ENCODE results near the gene LCE6A. TPM values are rescaled to one million over a fixed set of nuclear protein-coding genes. Genes with fewer than 3 reads are reported as not detected.
A peak's percentile ranks its signal among the peaks of the same experiment; 100 is the strongest.

LCE6A gene, protein sequence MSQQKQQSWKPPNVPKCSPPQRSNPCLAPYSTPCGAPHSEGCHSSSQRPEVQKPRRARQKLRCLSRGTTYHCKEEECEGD
- total RNA-seq (2014; rRNA removed; shearing (Covaris generic); ENCODE audit: low replicate concordance): not detected in 2 replicates

GRCh38 chr1:152842556-152842955 lies at the start of gene LCE6A:
Gene LCE6A (plus strand): TSS chr1:152842856. CDS start chr1:152843521, 665 bp downstream.
- Histone ChIP-seq H3K9me3 (ENCODE audit: low read length) (no peaks in the 10 kb centered on the region), H3K27ac (ENCODE audit: low read length) (no peak within 1 kb of the TSS), H3K9me2 (replicated peaks; ENCODE audit: insufficient read depth, low read length) (no peaks in the 10 kb centered on the region), H3K9ac (ENCODE audit: low read length) (no peak within 1 kb of the TSS), H3K79me2 (ENCODE audit: low read length) (no peaks in the 10 kb centered on the region), H3K4me3 (ENCODE audit: low read length) (no peak within 1 kb of the TSS), H3K4me1 (ENCODE audit: low read length) (no peaks in the 10 kb centered on the region), H2AFZ (ENCODE audit: low read length) (no peak within 1 kb of the TSS), H3K27me3 (ENCODE audit: low read length) (no peaks in the 10 kb centered on the region), H3K4me2 (ENCODE audit: low read depth, low read length, poor library complexity, severe bottlenecking) (no peak within 1 kb of the TSS), H4K20me1 (ENCODE audit: insufficient read depth, low read depth, low read length) (no peaks in the 10 kb centered on the region), H3K36me3 (ENCODE audit: insufficient read depth, low read length) (no peaks in the 10 kb centered on the region)
- DNase-seq: no peak

- no peak overlapping the region for H2AFZ ChIP-seq (ENCODE audit: low read length)
- 0 out of 2 replicates have a peak, but pooled peaks cover 2% of the 10 kb centered on the region for H3K9me2 ChIP-seq (replicated peaks; ENCODE audit: insufficient read depth, low read length)
- no peak overlapping the region for H3K27ac ChIP-seq (ENCODE audit: low read length)
- no peaks in the 10 kb centered on the region for H3K36me3 ChIP-seq (ENCODE audit: insufficient read depth, low read length)
- H3K4me2 ChIP-seq (ENCODE audit: low read depth, low read length, poor library complexity, severe bottlenecking): no peak overlapping the region
- H3K9ac ChIP-seq (ENCODE audit: low read length): no peak overlapping the region
- no peak overlapping the region for H3K4me3 ChIP-seq (ENCODE audit: low read length)
- no peak for DNase-seq
- H4K20me1 ChIP-seq (ENCODE audit: insufficient read depth, low read depth, low read length): no peaks in the 10 kb centered on the region
- no peaks in the 10 kb centered on the region for H3K27me3 ChIP-seq (ENCODE audit: low read length)
- H3K79me2 ChIP-seq (ENCODE audit: low read length): no peaks in the 10 kb centered on the region
- H3K4me1 ChIP-seq (ENCODE audit: low read length): no peaks in the 10 kb centered on the region
- no peaks in the 10 kb centered on the region for H3K9me3 ChIP-seq (ENCODE audit: low read length)
These were observed 47.0 kb upstream of the LCE6A start for GRCh38 chr1:152795686-152796085.

DNA sequence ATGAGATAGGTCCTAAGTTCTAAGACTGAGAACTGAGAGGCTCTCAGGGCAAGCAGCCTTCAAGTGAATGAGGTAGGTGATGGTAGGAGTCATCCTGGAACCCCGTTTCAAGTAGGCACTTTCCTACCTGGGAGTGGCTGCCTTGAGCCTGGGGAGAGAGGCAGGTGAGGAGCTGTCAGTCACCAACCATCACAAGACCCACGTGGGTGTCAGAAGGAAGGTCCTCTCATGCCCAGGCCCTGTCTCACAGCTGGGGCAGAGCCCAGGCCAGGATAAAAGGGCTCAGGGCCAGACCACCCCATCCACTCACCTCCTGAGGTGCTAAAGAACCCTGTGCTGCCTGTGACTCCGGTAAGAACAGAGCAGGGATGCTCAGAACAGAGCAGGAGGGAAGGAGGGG lies 46.2 kb upstream of the LCE6A start, which contains the start of gene LCE1D:
TSS of gene LCE1D (plus strand) at position 301 of the 400 bp plus-strand sequence. CDS start 1,074 bp downstream, outside the sequence.
- Histone ChIP-seq H3K9ac (ENCODE audit: low read length) (no peak within 1 kb of the TSS), H3K4me1 (ENCODE audit: low read length) (no peaks in the 10 kb centered on the region), H3K9me2 (replicated peaks; ENCODE audit: insufficient read depth, low read length) (0 out of 2 replicates have a peak, but pooled peaks cover 2% of the 10 kb centered on the region), H3K27me3 (ENCODE audit: low read length) (no peaks in the 10 kb centered on the region), H3K9me3 (ENCODE audit: low read length) (no peaks in the 10 kb centered on the region), H3K4me3 (ENCODE audit: low read length) (no peak within 1 kb of the TSS), H3K36me3 (ENCODE audit: insufficient read depth, low read length) (no peaks in the 10 kb centered on the region), H3K79me2 (ENCODE audit: low read length) (no peaks in the 10 kb centered on the region), H3K27ac (ENCODE audit: low read length) (no peak within 1 kb of the TSS), H4K20me1 (ENCODE audit: insufficient read depth, low read depth, low read length) (no peaks in the 10 kb centered on the region), H2AFZ (ENCODE audit: low read length) (no peak within 1 kb of the TSS), H3K4me2 (ENCODE audit: low read depth, low read length, poor library complexity, severe bottlenecking) (no peak within 1 kb of the TSS)
- no peak for DNase-seq

DNA sequence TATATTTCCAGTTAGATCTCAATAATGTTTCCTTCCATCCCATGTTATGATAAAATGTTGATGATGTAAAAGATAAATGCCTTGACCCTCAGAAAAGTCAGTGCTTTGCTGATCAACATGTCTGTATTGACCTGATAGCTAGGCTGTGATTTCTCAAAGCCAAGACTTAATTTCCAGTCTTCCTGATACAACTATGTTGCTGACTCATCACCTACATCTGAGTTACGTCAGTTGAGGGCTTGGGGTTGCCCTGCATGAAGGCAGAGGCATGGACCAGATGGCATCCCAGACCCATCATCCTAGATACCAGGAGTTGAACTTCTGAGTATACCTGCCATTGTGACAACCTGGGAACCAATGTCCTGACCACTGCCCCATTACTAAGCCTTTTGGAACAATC lies 41.3 kb upstream of the LCE6A start:
- H3K79me2 ChIP-seq (ENCODE audit: low read length): no peaks in the 10 kb centered on the region
- no peak overlapping the region for H3K27ac ChIP-seq (ENCODE audit: low read length)
- H3K4me2 ChIP-seq (ENCODE audit: low read depth, low read length, poor library complexity, severe bottlenecking): no peak overlapping the region
- no peaks in the 10 kb centered on the region for H3K36me3 ChIP-seq (ENCODE audit: insufficient read depth, low read length)
- no peak overlapping the region for H3K4me3 ChIP-seq (ENCODE audit: low read length)
- DNase-seq: peak; percentile 23
- H3K9me3 ChIP-seq (ENCODE audit: low read length): no peaks in the 10 kb centered on the region
- H3K9me2 ChIP-seq (replicated peaks; ENCODE audit: insufficient read depth, low read length): 0 out of 2 replicates have a peak, but pooled peaks cover 2% of the 10 kb centered on the region
- H2AFZ ChIP-seq (ENCODE audit: low read length): no peak overlapping the region
- no peaks in the 10 kb centered on the region for H4K20me1 ChIP-seq (ENCODE audit: insufficient read depth, low read depth, low read length)
- H3K9ac ChIP-seq (ENCODE audit: low read length): no peak overlapping the region
- no peaks in the 10 kb centered on the region for H3K4me1 ChIP-seq (ENCODE audit: low read length)
- no peaks in the 10 kb centered on the region for H3K27me3 ChIP-seq (ENCODE audit: low read length)

GRCh38 chr1:152806576-152806975 lies 36.1 kb upstream of the LCE6A start, which contains the start of gene LCE1C:
Gene LCE1C (minus strand): TSS chr1:152806651. CDS start chr1:152805478, 1,173 bp downstream.
- Histone ChIP-seq H3K9ac (ENCODE audit: low read length) (no peak within 1 kb of the TSS), H3K9me2 (replicated peaks; ENCODE audit: insufficient read depth, low read length) (no peaks in the 10 kb centered on the region), H3K27ac (ENCODE audit: low read length) (no peak within 1 kb of the TSS), H3K9me3 (ENCODE audit: low read length) (no peaks in the 10 kb centered on the region), H3K4me3 (ENCODE audit: low read length) (no peak within 1 kb of the TSS), H3K27me3 (ENCODE audit: low read length) (no peaks in the 10 kb centered on the region), H4K20me1 (ENCODE audit: insufficient read depth, low read depth, low read length) (no peaks in the 10 kb centered on the region), H3K4me1 (ENCODE audit: low read length) (no peaks in the 10 kb centered on the region), H3K36me3 (ENCODE audit: insufficient read depth, low read length) (no peaks in the 10 kb centered on the region), H2AFZ (ENCODE audit: low read length) (no peak within 1 kb of the TSS), H3K4me2 (ENCODE audit: low read depth, low read length, poor library complexity, severe bottlenecking) (no peak within 1 kb of the TSS), H3K79me2 (ENCODE audit: low read length) (no peaks in the 10 kb centered on the region)
- no peak for DNase-seq

GRCh38 chr1:152811050-152811449 lies 31.6 kb upstream of the LCE6A start:
- Histone ChIP-seq H3K9ac (ENCODE audit: low read length) (no peak overlapping the region), H3K27me3 (ENCODE audit: low read length) (no peaks in the 10 kb centered on the region), H3K36me3 (ENCODE audit: insufficient read depth, low read length) (no peaks in the 10 kb centered on the region), H3K4me2 (ENCODE audit: low read depth, low read length, poor library complexity, severe bottlenecking) (no peak overlapping the region), H3K9me3 (ENCODE audit: low read length) (no peaks in the 10 kb centered on the region), H4K20me1 (ENCODE audit: insufficient read depth, low read depth, low read length) (no peaks in the 10 kb centered on the region), H3K79me2 (ENCODE audit: low read length) (no peaks in the 10 kb centered on the region), H3K9me2 (replicated peaks; ENCODE audit: insufficient read depth, low read length) (no peaks in the 10 kb centered on the region), H3K27ac (ENCODE audit: low read length) (no peak overlapping the region), H2AFZ (ENCODE audit: low read length) (no peak overlapping the region), H3K4me1 (ENCODE audit: low read length) (no peaks in the 10 kb centered on the region), H3K4me3 (ENCODE audit: low read length) (no peak overlapping the region)
- DNase-seq: no peak

GRCh38 chr1:152811671-152812070 lies 31.0 kb upstream of the LCE6A start, which contains the start of gene LCE1B:
Gene LCE1B (plus strand): TSS chr1:152811971. CDS start chr1:152812447, 476 bp downstream.
- no peak within 1 kb of the TSS for H3K27ac ChIP-seq (ENCODE audit: low read length)
- H3K4me3 ChIP-seq (ENCODE audit: low read length): no peak within 1 kb of the TSS
- no peaks in the 10 kb centered on the region for H3K36me3 ChIP-seq (ENCODE audit: insufficient read depth, low read length)
- H3K9me2 ChIP-seq (replicated peaks; ENCODE audit: insufficient read depth, low read length): no peaks in the 10 kb centered on the region
- H2AFZ ChIP-seq (ENCODE audit: low read length): no peak within 1 kb of the TSS
- no peaks in the 10 kb centered on the region for H3K27me3 ChIP-seq (ENCODE audit: low read length)
- no peaks in the 10 kb centered on the region for H3K4me1 ChIP-seq (ENCODE audit: low read length)
- no peaks in the 10 kb centered on the region for H3K9me3 ChIP-seq (ENCODE audit: low read length)
- H3K4me2 ChIP-seq (ENCODE audit: low read depth, low read length, poor library complexity, severe bottlenecking): no peak within 1 kb of the TSS
- no peak for DNase-seq
- no peaks in the 10 kb centered on the region for H3K79me2 ChIP-seq (ENCODE audit: low read length)
- no peak within 1 kb of the TSS for H3K9ac ChIP-seq (ENCODE audit: low read length)
- H4K20me1 ChIP-seq (ENCODE audit: insufficient read depth, low read depth, low read length): no peaks in the 10 kb centered on the region

GRCh38 chr1:152817309-152817708 lies 25.3 kb upstream of the LCE6A start:
- no peak overlapping the region for H3K9ac ChIP-seq (ENCODE audit: low read length)
- DNase-seq: no peak

More at GRCh38 chr1:152817309-152817708, 25.3 kb upstream of the LCE6A start:
- H3K36me3 ChIP-seq (ENCODE audit: insufficient read depth, low read length): no peaks in the 10 kb centered on the region
- no peak overlapping the region for H3K27ac ChIP-seq (ENCODE audit: low read length)
- no peak overlapping the region for H3K4me2 ChIP-seq (ENCODE audit: low read depth, low read length, poor library complexity, severe bottlenecking)
- no peaks in the 10 kb centered on the region for H3K9me2 ChIP-seq (replicated peaks; ENCODE audit: insufficient read depth, low read length)
- H3K9me3 ChIP-seq (ENCODE audit: low read length): no peaks in the 10 kb centered on the region
- no peaks in the 10 kb centered on the region for H3K27me3 ChIP-seq (ENCODE audit: low read length)
- no peak overlapping the region for H3K4me3 ChIP-seq (ENCODE audit: low read length)
- no peaks in the 10 kb centered on the region for H3K4me1 ChIP-seq (ENCODE audit: low read length)
- no peaks in the 10 kb centered on the region for H4K20me1 ChIP-seq (ENCODE audit: insufficient read depth, low read depth, low read length)
- H3K79me2 ChIP-seq (ENCODE audit: low read length): no peaks in the 10 kb centered on the region
- no peak overlapping the region for H2AFZ ChIP-seq (ENCODE audit: low read length)

Measured in Karpas-422 (cell line).